Activated effector memory CD4-positive, alpha-beta T cell treated with Interleukin-2 at 50 U/mL for 16 hours (primary cell): Measurements from ENCODE around the gene LRFN3.
"Not testable (repeated sequence)": the region's sequence is repeated elsewhere in the genome, so short reads cannot be mapped to it uniquely, and the experiment has no call there.

Experiments
- DNase-seq: peaks from one replicate; pipeline ENCODE4 v3.0.0-alpha.2; 2020

The LRFN3 gene

DNA sequence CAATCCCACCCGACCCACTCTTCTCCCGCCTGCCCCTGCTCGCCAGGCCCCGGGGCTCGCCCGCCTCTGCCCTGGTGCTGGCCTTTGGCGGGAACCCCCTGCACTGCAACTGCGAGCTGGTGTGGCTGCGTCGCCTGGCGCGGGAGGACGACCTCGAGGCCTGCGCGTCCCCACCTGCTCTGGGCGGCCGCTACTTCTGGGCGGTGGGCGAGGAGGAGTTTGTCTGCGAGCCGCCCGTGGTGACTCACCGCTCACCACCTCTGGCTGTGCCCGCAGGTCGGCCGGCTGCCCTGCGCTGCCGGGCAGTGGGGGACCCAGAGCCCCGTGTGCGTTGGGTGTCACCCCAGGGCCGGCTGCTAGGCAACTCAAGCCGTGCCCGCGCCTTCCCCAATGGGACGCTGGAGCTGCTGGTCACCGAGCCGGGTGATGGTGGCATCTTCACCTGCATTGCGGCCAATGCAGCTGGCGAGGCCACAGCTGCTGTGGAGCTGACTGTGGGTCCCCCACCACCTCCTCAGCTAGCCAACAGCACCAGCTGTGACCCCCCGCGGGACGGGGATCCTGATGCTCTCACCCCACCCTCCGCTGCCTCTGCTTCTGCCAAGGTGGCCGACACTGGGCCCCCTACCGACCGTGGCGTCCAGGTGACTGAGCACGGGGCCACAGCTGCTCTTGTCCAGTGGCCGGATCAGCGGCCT is 4.1 kb downstream of the LRFN3 start:
- no peak for DNase-seq

- DNase-seq: no peak
Measured at GRCh38 chr19:35940839-35941238, 4.7 kb downstream of the LRFN3 start.

GRCh38 chr19:35942235-35942634 is 6.1 kb downstream of the LRFN3 start:
- DNase-seq: no peak

DNA sequence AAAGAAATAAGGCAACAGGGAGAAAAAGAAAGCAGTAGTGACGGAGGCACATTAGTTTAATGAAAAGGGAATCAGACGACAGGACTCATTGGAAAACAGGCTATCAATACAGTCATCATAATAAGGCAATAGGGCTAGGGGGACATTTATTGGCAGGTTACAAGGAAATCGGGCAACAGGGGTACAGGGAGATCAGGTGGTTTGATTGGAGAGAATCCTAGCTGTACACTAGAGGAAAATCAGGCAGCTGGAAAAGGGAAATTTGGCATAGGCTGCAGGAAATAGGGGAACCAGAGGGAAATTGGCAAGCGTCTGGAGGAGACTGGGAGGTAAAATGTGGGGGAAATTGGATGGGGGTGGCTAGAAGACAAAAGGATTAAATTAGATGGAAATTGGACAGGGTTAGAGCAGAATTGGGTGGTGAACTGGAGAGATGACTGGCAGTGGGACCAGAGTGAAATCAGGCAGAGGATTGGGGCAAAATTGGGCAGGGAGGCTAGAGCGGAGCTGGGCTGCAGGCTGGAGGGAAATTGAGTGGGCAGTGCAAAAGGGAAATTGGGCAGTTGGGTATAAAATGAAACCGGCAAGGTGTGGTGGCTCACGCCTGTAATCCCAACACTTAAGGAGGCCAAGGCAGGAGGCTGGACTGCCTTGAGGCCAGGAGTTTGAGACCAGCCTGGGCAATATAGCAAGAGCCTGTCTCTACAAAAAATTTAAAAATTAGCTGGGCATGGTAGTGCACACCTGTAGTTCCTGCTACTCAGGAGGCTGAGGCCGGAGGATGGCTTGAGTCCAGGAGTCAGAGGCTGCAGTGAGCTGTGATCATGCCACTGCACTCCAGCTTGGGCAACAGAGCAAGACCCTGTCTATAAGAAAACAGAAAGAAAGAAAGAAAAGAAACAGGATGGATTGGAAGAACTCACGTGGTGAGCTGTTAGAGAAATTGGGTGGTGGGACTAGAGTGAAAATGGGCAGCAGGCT is 7.4 kb downstream of the LRFN3 start:
- DNase-seq: no peak

- no peak for DNase-seq
Measured at GRCh38 chr19:35944556-35944955, 8.4 kb downstream of the LRFN3 start.

DNA sequence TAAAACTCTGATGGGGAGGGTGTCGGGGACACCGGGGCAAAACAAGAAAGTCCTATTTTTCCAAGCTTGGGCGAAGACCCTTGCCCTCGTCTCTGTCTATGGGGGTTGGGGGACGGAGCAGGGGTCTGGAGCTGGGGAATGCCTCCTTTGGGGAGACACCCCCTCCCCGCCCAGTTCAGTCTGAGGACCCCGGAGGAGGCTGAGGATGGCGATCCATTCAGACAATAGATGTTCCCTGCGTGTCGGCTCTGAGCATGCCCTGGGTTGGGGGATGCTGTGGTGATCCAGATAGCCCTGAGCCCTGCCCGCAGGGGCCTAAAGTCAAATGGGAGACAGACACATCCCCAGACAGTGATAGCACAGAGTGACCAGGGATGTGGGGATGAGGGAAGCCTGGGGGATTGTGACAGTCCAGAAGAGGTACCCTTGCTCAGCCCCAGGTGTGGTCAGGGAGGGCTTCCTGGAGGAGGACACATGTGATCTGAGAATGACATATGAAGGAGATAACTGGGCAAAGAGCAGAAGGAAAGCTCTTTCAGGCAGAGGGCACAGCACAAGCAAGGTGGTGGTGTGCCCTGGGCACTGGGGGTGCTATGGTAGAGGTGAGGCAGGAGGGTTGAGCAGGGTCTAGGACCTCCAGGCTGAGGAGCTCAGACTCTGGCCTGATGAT is 9.1 kb downstream of the LRFN3 start:
- DNase-seq: no peak

DNA sequence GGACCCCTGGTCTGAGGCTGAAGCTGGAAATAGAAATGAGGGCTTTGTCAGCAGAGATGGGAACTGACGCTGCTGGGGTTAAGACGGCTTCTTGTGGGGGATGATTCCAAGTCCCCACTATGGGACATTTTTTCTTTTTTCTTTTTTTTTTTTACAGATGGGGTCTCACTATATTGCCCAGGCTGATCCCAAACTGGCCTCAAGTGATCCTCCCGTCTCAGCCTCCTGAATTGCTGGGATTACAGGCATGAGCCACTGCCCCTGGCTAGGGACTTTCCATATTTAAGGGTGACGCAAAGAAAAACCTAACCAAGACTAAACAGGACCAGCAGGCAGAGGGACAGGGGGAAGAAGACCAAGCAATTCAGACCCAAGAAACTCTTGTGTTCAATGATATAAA is 10.0 kb downstream of the LRFN3 start:
- no peak for DNase-seq

DNA sequence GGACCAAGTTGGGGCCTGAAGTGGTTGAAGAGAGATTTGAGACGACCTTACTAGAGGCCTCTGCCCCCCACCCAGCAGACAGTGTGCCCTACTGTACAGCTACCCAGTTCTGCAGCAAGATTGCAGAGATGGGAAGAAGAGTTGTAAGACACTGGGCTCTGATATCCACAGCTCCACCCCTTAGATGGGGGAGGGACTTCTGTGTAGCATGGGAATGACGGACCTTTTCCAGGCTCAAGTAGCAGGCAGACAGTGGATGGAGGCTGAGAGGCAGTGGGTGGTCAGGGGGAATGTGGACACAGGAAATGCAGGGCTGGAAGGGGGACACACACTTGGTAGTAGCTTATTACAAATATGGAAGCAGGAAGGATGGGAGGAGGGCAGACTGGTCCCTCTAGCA is 13.0 kb downstream of the LRFN3 start:
- no peak for DNase-seq

DNA sequence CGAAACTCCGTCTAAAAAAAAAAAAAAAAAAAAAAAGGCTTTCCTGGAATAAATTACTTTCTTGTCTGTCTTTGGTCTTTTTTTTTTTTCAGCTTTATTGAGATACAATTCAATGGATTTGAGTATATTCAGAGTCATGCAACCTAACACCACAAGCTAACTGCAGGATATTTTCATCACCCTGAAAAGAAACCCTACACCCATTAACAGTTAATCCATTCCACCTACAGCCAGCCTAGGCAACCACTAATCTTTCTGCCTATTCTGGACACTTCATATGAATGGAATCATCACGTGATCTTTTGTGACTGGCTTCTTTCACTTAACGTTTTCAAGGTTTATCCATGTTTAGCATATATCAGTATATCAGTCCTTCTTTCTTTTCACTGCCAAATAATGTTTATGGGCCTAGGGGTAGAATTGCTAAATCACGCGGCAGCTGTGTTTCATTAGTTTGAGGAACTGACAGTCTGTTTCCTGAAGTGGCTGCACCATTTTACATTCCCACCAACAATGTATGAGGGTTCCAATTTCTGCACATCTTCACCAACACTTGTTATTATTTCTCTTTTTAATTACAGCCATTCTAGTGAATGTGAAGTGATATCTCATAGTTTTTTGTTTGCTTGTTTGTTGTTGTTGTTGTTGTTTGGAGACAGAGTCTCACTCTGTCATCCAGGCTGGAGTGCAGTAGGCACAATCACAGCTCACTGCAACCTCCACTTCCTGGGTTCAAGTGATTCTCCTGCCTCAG is 19.9 kb downstream of the LRFN3 start:
- no peak for DNase-seq

DNA sequence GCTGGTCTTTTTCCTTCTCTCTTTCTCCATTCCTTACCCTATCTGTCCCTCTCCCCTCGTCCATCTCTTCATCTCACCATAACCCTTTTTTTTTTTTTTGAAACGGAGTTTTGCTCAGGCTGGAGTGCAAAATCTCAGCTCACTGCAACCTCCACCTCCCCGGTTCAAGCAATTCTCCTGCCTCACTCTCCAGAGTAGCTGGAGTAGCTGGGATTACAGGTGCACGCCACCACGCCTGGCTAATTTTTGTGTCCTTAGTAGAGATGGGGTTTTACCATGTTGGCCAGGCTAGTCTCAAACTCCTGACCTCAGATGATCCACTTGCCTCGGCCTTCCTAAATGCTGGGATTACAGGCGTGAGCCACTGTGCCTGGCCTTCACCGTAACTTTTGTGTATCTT is 21.2 kb downstream of the LRFN3 start:
- not testable (repeated sequence) for DNase-seq

DNA sequence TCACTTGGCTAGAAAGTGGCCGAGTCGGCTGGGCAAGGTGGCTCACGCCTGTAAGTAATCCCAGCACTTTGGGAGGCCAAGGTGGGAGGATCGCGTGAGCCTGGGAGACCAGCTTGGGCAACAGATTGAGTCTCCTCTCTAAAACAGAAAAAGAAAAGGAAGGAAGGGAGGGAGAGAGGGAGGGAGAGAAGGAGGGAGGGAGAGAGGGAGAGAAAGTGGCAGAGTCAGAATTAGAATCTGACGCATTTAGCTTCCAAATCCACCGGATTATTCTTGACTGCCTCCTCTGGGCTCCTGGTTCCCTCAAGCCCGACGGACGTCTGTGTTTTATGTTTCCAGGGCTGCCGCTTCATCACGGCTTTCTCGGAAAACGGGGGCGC is 22.5 kb downstream of the LRFN3 start:
- DNase-seq: no peak

DNA sequence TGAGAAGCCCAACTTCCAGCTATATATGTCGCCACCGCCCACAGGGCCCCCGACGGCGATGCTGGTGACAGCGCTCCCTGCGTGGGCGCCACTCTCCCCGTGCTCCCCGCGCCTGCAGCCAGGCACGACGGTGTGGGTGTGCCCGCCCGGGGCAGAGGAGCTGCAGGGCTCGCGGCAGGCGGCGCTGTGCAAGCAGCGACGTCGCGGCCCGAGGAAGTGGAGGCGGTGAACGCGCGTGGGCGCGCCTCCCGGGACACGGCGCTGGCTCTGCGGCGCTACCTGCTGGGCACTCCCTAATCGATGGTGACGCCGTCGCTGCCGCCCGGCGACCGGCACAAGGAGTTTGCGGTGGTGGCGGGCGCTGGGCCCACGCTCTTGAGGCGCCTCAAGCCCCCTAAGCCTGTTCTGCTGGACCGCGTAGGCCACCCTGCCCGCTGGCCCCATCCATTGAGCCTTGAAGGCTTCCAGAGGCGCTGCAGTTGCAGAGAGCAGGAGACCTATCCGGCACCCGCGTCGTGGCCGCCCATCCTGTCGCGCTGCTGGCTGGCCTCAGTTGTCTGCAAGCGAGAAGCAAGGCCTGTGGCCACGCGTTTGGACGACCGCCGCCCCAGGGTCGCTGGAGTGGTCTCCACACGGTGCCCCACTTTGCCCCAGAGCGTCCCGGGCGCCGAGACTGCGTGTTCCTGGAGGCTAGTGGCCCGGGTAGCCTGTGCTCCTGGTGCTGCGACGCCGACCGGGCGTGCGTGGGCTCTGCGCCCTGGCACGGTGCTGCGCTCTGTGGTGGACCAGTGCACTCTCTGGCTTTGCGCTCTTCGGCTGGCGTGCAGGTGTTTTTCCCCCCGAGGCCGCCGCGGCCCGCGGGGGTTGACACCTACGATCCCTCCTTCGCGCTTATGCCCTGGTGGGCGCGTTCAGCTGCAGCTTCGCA is 23.1 kb downstream of the LRFN3 start:
- DNase-seq: peak; percentile 81

DNA sequence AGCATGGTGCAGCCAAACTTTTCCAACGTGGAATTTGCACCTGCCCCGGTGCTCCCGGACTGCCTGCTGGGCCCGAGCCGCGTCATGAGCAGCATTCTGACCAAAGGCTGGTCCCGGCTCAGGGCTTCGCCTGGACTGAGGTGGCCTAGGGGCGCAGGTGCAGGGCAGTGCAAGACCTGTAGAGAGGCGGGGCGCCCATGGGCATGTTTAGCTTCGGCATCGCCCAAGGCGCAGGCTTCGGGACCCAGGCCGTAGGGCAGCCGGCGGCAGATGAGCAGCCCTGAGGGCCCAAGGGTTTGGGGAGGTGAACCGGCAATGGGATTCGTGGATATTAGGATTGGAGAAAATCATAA is 23.8 kb downstream of the LRFN3 start:
- no peak for DNase-seq

DNA sequence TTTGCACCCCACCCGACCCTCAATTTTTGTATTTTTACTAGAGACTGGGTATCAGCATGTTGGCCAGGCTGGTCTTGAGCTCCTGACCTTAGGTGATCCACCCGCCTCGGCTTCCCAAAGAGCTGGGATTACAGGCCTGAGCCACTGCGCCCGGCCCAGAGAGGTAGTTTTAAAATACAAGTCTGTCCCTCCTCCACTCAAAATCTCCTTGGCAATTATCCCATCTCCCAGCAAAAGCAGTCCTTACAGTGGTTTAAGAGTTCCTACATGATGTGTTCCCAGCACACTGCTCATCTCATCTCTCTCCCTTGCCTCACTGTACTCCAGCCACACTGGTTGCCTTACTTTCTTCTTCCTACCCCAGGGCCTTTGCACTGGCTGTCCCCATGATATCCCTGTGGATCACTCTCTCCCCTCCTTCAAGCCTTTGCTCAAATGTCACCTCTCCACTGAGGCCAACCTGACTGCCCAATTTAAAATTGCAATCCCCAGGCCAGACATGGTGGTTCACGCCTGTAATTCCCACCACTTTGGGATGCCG is 24.3 kb downstream of the LRFN3 start:
- DNase-seq: no peak

DNA sequence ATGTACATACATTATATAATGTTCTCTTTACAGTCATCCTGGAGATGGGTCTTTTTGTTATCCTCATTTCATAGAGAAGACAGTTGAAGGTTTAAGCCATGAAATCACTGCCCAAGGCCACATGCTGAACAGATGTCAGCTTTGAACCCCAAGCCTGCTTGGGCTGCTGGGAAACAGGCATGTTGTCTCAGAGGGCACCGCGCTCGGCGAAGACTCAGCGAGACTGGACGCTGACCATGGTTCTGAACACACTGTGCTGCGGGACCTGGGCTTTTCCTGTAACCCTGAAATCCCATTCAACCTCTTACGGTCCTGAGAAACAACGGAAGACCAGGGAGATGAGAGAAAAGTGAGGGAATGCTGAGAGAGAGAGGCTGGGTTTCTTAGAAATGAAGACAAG is 27.3 kb downstream of the LRFN3 start:
- no peak for DNase-seq

- no peak for DNase-seq
Measured at GRCh38 chr19:35966771-35967170, 30.6 kb downstream of the LRFN3 start.

- no peak for DNase-seq
Measured at GRCh38 chr19:35973487-35973886, 37.3 kb downstream of the LRFN3 start.

DNA sequence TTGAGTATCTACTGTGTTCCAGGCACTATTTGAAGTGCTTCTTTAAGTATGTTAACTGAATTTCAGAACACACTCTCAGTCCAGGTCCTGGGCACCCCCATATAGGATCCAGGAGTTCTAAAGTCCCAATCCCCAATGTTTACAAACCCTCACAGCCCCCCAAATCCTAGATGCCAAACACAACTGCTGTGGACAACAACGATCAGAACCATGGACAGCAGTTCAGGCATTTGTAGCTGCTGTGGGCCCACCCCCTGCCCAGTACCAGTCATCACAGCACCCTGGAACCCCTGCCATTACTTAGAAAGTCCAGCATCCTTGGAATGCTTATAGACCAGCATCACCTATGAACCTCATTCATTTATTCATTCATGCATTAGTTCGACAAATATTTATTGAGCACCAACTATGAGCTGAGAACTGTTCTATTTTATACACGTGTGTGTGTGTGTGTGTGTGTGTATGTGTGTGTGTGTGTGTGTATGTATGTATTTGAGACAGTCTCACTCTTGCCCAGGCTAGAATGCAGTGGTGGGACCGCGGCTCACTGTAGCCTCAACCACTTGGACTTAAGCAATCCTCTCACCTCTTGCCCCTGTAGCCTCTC is 39.5 kb downstream of the LRFN3 start:
- no peak for DNase-seq

GRCh38 chr19:35977446-35978222 is 41.5 kb downstream of the LRFN3 start:
- no peak for DNase-seq

DNA sequence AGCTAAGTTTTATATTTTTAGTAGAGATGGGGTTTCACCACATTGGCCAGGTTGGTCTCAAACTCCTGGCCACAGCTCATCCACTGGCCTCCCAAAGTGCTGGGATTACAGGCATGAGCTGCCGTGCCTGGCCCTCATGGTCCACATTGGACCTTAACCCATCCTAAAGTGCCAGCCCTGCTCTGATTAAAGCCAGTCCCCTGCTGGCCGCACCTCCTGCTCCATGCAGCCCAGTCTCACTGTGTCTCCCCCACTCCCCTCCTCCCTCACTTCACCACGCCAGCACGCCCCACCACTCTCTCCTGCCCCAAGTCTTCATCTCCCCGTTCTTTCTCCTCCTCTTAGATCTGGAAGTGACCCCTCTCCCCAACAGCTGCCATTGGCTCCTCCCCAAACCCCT is 42.1 kb downstream of the LRFN3 start:
- no peak for DNase-seq
